ENCODE measurements around the gene ACP6. TPM values are rescaled to one million over a fixed set of nuclear protein-coding genes. Genes with fewer than 3 reads are reported as not detected.
"Not testable (repeated sequence)": the region's sequence is repeated elsewhere in the genome, so short reads cannot be mapped to it uniquely, and the experiment has no call there.

ACP6 gene
- polyA plus RNA-seq, 3 donors: 2.0 to 4.1 (median 2.1) TPM

- Mint-ChIP-seq H3K9me3 (peaks cover 32 to 51% (median 41%) of the 10 kb centered on the region in 7 donors), H3K4me3 (no peak overlapping the region), H3K36me3 (no peaks in the 10 kb centered on the region), H3K4me1 (no peaks in the 10 kb centered on the region), H3K27me3 (ENCODE audit: low read depth in 3 of 3) (peaks cover 0 to 2% (median 1%) of the 10 kb centered on the region in 3 donors), H3K27ac (no peak overlapping the region)
- no peaks in the 10 kb centered on the region for H4K20me1 ChIP-seq (ENCODE audit: insufficient read depth, low read length)
- H3K4me2 ChIP-seq (replicated peaks; ENCODE audit: extremely low read depth, low read length, poor library complexity, severe bottlenecking): no peak overlapping the region
- H3K4me1 ChIP-seq (ENCODE audit: control insufficient read depth in 1 of 2, insufficient read depth in 2 of 2, low read length in 2 of 2): no peaks in the 10 kb centered on the region
- TF ChIP-seq CTCF (IDR thresholded peaks at IDR 0.05): no peak
- no peak overlapping the region for H3K4me3 ChIP-seq (replicated peaks in 1 of 3; ENCODE audit: low read depth in 2 of 3, low read length in 3 of 3)
- intact Hi-C loops (cut with micrococcal nuclease): no loop called here
- H3K36me3 ChIP-seq (replicated peaks in 1 of 2; ENCODE audit: control insufficient read depth in 1 of 2, insufficient read depth in 2 of 2, low read length in 2 of 2): no peaks in the 10 kb centered on the region
- H2AFZ ChIP-seq (ENCODE audit: insufficient read depth, low read depth, low read length, poor library complexity, severe bottlenecking): no peak overlapping the region
- no peak overlapping the region for H3K27ac ChIP-seq (ENCODE audit: low read depth in 1 of 2, low read length in 2 of 2)
- H3K27me3 ChIP-seq (ENCODE audit: control insufficient read depth in 2 of 2, insufficient read depth in 2 of 2, low read length in 2 of 2): peaks cover 0 to 2% of the 10 kb centered on the region in 2 donors
- peaks cover 24 to 28% of the 10 kb centered on the region in 2 donors for H3K9me3 ChIP-seq (replicated peaks in 1 of 2; ENCODE audit: control insufficient read depth in 1 of 2, insufficient read depth in 1 of 2, low read length in 2 of 2)
- H3K79me2 ChIP-seq (ENCODE audit: insufficient read depth, low read length): no peaks in the 10 kb centered on the region
- H3K9ac ChIP-seq (ENCODE audit: insufficient read depth, low read length, poor library complexity, severe bottlenecking): no peak overlapping the region
- no peak for DNase-seq
Measured at GRCh38 chr1:147683163-147683763, 12.9 kb upstream of the ACP6 start.

- H3K4me3 Mint-ChIP-seq; H3K36me3 Mint-ChIP-seq; H3K27ac Mint-ChIP-seq; H3K27ac ChIP-seq (ENCODE audit: low read depth in 1 of 2, low read length in 2 of 2); H4K20me1 ChIP-seq (ENCODE audit: insufficient read depth, low read length); H3K4me1 ChIP-seq (ENCODE audit: control insufficient read depth in 1 of 2, insufficient read depth in 2 of 2, low read length in 2 of 2); H3K36me3 ChIP-seq (replicated peaks in 1 of 2; ENCODE audit: control insufficient read depth in 1 of 2, insufficient read depth in 2 of 2, low read length in 2 of 2); H3K79me2 ChIP-seq (ENCODE audit: insufficient read depth, low read length); H3K27me3 ChIP-seq (ENCODE audit: control insufficient read depth in 2 of 2, insufficient read depth in 2 of 2, low read length in 2 of 2); H2AFZ ChIP-seq (ENCODE audit: insufficient read depth, low read depth, low read length, poor library complexity, severe bottlenecking); H3K4me2 ChIP-seq (replicated peaks; ENCODE audit: extremely low read depth, low read length, poor library complexity, severe bottlenecking); H3K9ac ChIP-seq (ENCODE audit: insufficient read depth, low read length, poor library complexity, severe bottlenecking); H3K27me3 Mint-ChIP-seq (ENCODE audit: low read depth in 3 of 3); DNase-seq; H3K4me3 ChIP-seq (replicated peaks in 1 of 3; ENCODE audit: low read depth in 2 of 3, low read length in 3 of 3); intact Hi-C loops (cut with micrococcal nuclease); H3K4me1 Mint-ChIP-seq: not testable (repeated sequence)
- WGBS (ENCODE audit: insufficient coverage): 95% methylated on average over 22 of the region's 38 CpGs
- H3K9me3 ChIP-seq (replicated peaks in 1 of 2; ENCODE audit: control insufficient read depth in 1 of 2, insufficient read depth in 1 of 2, low read length in 2 of 2): peaks cover 33 to 36% of the 10 kb centered on the region in 2 donors
- H3K9me3 Mint-ChIP-seq: peaks cover 34 to 62% (median 50%) of the 10 kb centered on the region in 7 donors
Measured at GRCh38 chr1:147680608-147681235, 10.4 kb upstream of the ACP6 start.

GRCh38 chr1:147677681-147678080 lies 7.4 kb upstream of the ACP6 start:
- DNase-seq; intact Hi-C loops (cut with micrococcal nuclease); H3K27ac ChIP-seq (ENCODE audit: low read depth in 1 of 2, low read length in 2 of 2); H3K4me1 Mint-ChIP-seq; H3K9ac ChIP-seq (ENCODE audit: insufficient read depth, low read length, poor library complexity, severe bottlenecking); H3K36me3 ChIP-seq (replicated peaks in 1 of 2; ENCODE audit: control insufficient read depth in 1 of 2, insufficient read depth in 2 of 2, low read length in 2 of 2); H3K27me3 Mint-ChIP-seq (ENCODE audit: low read depth in 3 of 3); H3K36me3 Mint-ChIP-seq; H3K4me2 ChIP-seq (replicated peaks; ENCODE audit: extremely low read depth, low read length, poor library complexity, severe bottlenecking); H4K20me1 ChIP-seq (ENCODE audit: insufficient read depth, low read length); H3K27ac Mint-ChIP-seq; H3K79me2 ChIP-seq (ENCODE audit: insufficient read depth, low read length); H3K4me1 ChIP-seq (ENCODE audit: control insufficient read depth in 1 of 2, insufficient read depth in 2 of 2, low read length in 2 of 2); H3K4me3 Mint-ChIP-seq; H3K27me3 ChIP-seq (ENCODE audit: control insufficient read depth in 2 of 2, insufficient read depth in 2 of 2, low read length in 2 of 2); H2AFZ ChIP-seq (ENCODE audit: insufficient read depth, low read depth, low read length, poor library complexity, severe bottlenecking); H3K4me3 ChIP-seq (replicated peaks in 1 of 3; ENCODE audit: low read depth in 2 of 3, low read length in 3 of 3): not testable (repeated sequence)
- peaks cover 23 to 53% (median 39%) of the 10 kb centered on the region in 7 donors for H3K9me3 Mint-ChIP-seq
- 100% methylated on average over 2 of the region's 5 CpGs for WGBS (ENCODE audit: insufficient coverage)
- H3K9me3 ChIP-seq (replicated peaks in 1 of 2; ENCODE audit: control insufficient read depth in 1 of 2, insufficient read depth in 1 of 2, low read length in 2 of 2): peaks cover 28 to 36% of the 10 kb centered on the region in 2 donors
